ENCODE measurements around the gene NPIPB2.
"Not testable (repeated sequence)": the region's sequence is repeated elsewhere in the genome, so short reads cannot be mapped to it uniquely, and the experiment has no call there.

NPIPB2 gene

GRCh38 chr16:11957591-11958395 lies 15.9 kb upstream of the NPIPB2 start:
- no peak for DNase-seq

GRCh38 chr16:11956558-11956957 lies 14.7 kb upstream of the NPIPB2 start:
- no peak for DNase-seq

DNA sequence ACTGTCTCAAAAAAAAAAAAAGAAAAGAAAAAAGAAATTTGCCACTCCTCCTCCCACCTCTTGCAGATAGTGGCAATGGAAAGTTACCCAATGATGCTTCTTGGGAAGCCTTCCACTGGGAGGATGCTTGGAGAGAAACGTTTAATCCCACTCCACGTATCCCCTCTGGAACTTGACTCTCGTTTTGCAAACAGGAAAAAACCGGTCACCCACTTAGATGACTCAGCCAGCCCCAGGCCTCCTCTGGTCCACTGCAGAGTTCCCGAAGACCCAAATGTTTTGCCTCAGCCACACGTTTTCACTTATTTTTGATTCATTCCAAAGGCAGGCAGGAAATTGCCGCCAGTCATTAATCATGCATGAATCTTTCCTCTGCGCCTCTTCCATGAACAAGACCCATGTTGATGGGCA lies 13.9 kb upstream of the NPIPB2 start:
- no peak for DNase-seq

DNA sequence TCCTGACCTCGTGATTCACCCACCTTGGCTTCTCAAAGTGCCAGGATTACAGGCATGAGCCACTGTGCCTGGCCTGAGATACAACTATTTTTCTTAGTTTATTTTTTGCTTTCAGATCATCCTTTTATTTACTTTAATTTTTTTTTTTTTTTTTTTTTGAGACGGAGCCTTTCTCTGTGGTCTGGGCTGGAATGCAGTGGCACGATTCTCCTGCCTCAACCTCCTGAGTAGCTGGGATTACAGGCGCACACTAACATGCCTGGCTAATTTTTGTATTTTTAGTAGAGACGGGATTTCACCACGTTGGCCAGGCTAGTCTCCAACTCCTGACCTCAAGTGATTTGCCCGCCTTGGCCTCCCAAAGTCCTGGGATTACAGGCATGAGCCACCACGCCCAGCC lies 11.7 kb upstream of the NPIPB2 start:
- not testable (repeated sequence) for DNase-seq

GRCh38 chr16:11950388-11950787 lies 8.5 kb upstream of the NPIPB2 start:
- DNase-seq: no peak

DNA sequence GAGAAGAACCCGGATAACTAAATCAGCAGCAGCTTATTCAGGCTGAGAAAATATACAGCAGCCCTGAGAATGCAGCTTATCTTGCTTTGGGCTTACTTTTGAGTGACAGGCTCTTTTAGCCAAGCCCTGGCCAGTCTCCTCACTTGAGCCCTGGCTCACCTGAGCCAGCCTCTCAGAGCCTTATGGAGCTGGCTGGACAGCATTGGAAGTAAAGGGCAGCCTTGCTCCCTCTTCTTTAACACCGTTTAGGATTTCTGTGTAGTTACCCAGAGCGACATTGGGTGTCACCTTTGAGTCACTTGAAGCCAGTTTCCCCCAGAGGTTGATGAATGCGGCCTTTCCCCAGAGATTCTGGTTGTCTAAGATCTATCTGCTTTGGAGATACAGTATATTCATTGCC lies 7.7 kb upstream of the NPIPB2 start:
- DNase-seq: no peak

GRCh38 chr16:11948819-11949218 lies 7.0 kb upstream of the NPIPB2 start:
- no peak for DNase-seq

DNA sequence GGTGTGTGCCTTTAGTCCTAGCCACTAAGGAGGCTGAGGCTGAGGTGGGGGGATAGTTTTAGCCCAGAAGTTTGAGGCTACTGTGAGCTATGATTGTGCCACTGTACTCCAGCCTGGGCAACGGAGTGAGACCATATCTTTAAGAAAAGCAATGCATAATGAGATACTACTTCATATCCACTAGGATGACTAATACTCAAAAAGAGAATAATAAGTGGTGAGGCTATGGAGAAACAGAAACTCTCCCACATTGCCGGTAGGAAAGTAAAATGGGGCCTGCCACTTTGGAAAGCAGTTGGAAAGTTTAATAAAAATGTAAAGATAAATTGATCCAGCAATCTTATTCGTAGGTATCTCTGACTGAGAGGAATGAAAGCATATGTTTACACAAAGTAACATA lies 4.6 kb upstream of the NPIPB2 start:
- no peak for DNase-seq

GRCh38 chr16:11927350-11927749 lies 14.5 kb downstream of the NPIPB2 start:
- DNase-seq: not testable (repeated sequence)

DNA sequence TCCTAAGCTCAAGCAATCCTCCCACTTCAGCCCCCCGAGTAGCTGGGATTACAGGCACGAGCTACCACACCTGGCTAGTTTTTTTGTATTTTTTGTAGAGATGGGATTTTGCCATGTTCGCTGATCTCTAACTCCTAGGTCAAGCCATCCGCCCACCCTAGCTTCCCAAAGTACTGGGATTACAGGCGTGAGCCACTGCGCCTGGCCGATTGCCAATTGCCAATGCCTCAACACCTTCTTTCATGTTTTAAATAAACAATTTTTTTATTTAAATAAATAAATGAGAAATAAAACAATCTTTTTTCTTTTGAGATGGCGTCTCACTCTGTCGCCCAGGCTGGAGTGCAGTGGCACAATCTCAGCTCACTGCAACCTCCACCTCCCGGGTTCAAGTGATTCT lies 17.8 kb downstream of the NPIPB2 start:
- DNase-seq: not testable (repeated sequence)

- DNase-seq: no peak
Measured at GRCh38 chr16:11916524-11917285, 25.1 kb downstream of the NPIPB2 start.

GRCh38 chr16:11915644-11916523 lies 26.0 kb downstream of the NPIPB2 start, which contains the start of gene GSPT1:
Gene GSPT1 (minus strand): TSS chr16:11915956. CDS start chr16:11915720, 236 bp downstream.
- peak; percentile 98 for DNase-seq

GRCh38 chr16:11915114-11915643 lies 26.7 kb downstream of the NPIPB2 start:
- no peak for DNase-seq

DNA sequence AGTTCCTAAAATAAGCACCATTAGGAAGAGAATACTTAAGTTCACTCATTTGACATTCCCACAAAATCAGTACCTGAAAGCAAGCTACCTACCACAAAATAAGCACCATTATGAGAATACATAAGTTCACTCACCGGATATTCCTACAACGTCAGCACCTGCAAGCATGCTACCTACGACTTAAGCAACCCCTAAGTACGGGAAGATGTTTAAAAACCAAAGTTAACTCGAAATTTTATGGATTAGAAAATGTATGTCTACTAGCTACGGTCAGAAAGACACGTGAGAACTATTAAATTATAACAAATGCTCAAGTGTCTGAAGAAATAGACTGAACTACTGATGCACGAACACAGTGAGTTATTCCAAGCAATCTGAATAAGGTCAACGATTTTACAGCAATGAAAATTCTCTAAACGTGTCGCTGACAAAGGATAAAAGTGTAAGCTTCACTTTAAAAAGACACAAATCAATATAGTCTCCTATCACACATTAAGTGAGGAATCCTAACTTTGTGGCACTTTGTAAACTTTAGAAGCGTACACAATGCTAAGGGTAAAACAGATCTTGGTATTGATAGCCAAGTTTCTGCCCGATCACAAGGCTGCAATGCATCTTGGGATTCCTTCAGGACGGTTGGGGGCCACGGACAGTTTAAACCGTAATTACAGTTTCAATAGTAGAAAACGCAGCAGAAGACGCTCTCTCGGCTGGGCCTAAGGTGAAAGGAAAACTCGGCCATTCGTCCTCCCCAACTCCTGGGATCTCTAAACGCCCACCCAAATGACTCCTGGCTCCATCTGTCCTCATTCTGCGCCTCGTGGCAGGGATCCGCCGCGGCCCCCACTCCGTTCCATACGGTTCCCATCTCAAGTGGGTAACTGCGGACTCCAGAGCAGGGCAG lies 27.4 kb downstream of the NPIPB2 start:
- peak; percentile 13 for DNase-seq

DNA sequence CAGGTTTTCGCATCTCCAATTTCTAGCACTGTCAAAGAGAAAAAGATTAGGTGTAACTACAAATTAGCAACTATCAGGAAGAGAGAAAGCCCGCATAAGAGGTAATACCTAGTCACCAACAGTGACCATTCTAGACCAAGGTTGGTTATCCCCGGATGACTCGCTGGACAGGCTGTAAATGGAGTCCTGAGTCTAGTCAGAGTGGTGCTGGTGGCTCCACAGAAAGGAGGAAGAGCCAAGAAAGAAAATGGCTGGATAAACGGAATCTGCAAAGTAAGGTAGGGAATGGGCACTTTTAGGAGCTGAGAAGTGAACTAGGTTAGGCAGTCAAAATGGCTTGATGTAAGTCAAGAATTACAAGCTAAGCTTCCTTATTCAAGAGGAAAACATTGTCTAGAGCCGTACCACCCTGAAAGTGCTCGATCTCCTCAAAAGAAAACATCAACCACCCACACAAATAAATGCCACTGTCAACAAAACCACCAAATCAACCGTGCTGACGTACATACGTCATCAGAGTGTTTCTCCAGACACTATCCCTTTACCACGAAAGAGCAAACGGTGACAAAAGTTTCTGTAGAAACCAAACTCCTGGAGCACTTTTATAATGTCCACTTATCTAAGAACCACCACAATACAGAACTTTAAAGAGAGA lies 28.3 kb downstream of the NPIPB2 start:
- peak; percentile 27 for DNase-seq

GRCh38 chr16:11909653-11910545 lies 31.9 kb downstream of the NPIPB2 start:
- no peak for DNase-seq

GRCh38 chr16:11907160-11907970 lies 34.5 kb downstream of the NPIPB2 start:
- no peak for DNase-seq

GRCh38 chr16:11903906-11904305 lies 37.9 kb downstream of the NPIPB2 start:
- DNase-seq: no peak

DNA sequence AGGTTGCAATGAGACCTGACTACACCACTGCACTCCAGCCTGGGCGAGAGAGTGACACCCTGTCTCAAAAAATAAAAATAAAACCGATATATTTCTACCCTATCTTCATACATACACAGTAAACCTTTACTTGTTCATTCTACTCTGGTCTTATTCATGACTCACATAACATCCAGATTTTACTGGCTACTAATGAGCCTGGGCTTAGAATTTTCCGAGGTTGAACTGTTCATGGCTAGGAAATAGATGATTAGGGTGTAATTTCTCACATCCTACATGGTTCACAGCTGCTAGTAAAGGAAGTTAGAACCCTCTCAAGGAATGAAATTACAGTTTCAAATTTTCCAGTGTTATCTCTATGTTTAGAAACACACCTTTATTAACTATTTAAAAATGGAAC lies 40.8 kb downstream of the NPIPB2 start:
- no peak for DNase-seq

Measured in T-helper 9 cell (primary cell).